Calu3 (cell line): ENCODE measurements around the gene JAZF1. TPM values are rescaled to one million over a fixed set of nuclear protein-coding genes. Genes with fewer than 3 reads are reported as not detected.

Experiments used
- BruUV-seq: library from RNA; stranded (reverse); fragments of 400-500 nt; replicated peaks from 2 replicates; lab custom pipeline; 2021; lab: Mats Ljungman, UMichigan
- CTCF ChIA-PET: fragments of 300-600 bp; sonication (Branson Sonifier 250); formaldehyde crosslinking; loops from one replicate; lab custom pipeline; 2022; ENCODE audit warnings: antibody characterized with exemption; lab: Charles Lee
- DNase-seq: peaks from one replicate; pipeline ENCODE4 v3.0.0; 2022
- H3K27ac Mint-ChIP-seq: one replicate; pipeline ENCODE4 v1.8.0; 2022; ENCODE audit warnings: mixed read lengths; ENCODE audit not compliant: unreplicated experiment
- H3K27me3 Mint-ChIP-seq: one replicate; pipeline ENCODE4 v1.8.0; 2022; ENCODE audit warnings: mixed read lengths; ENCODE audit not compliant: unreplicated experiment
- H3K36me3 Mint-ChIP-seq: one replicate; pipeline ENCODE4 v1.8.0; 2022; ENCODE audit warnings: mild to moderate bottlenecking, moderate library complexity, mixed read lengths; ENCODE audit not compliant: insufficient read depth, unreplicated experiment
- H3K4me1 Mint-ChIP-seq: one replicate; pipeline ENCODE4 v1.8.0; 2022; ENCODE audit warnings: mild to moderate bottlenecking, low read depth, mixed read lengths; ENCODE audit not compliant: unreplicated experiment
- H3K4me3 Mint-ChIP-seq: one replicate; pipeline ENCODE4 v1.8.0; 2022; ENCODE audit warnings: mild to moderate bottlenecking, low read depth, moderate library complexity, mixed read lengths; ENCODE audit not compliant: unreplicated experiment
- H3K9me3 Mint-ChIP-seq: one replicate; pipeline ENCODE4 v1.8.0; 2022; ENCODE audit warnings: low read depth, mixed read lengths; ENCODE audit not compliant: unreplicated experiment
- intact Hi-C: fragments of 100-400 bp; cut with micrococcal nuclease; formaldehyde crosslinking; loops from one replicate; pipeline ENCODE4 v1.10.0; 2022; ENCODE audit not compliant: unreplicated experiment
- total RNA-seq: library from RNA; stranded (reverse); gene quantifications from 2 replicates; pipeline ENCODE4 v1.2.3, GENCODE V29; 2022
- TF ChIP-seq, protein P1 (sequence below): fragments of 200-600 bp; IDR thresholded peaks from one replicate; pipeline ENCODE4 v1.8.0; 2022; ENCODE audit warnings: antibody characterized with exemption; ENCODE audit not compliant: unreplicated experiment

JAZF1 gene
- total RNA-seq, 1 experiment from 2014 or later, result 10.7 TPM

DNA sequence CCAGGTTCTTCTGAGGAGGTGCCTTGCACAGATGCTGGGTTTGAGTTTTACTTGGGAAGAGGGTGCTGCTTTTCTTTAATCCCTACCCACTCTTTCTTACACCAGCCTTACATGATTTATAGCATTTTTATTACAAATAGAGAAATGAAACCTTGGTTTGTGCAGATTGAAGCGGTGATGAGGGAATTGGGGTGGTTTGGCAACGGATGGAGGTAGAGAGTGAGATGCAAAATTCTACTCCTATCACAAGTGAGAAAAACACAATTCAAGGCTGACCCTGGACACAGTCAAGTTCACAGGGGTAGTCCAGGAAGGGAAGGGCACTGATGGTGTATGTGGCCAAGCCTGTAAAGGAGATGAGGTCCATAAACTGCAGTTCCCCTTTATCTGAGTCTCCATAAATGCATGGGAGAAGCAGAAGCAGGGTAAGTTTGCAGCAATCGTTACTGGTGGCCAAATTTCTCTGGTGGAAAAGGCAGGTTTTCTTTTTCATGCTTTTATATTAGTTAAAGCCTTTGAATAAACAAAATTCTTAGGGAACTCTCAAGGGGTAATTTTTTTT is 214.3 kb downstream of the JAZF1 start:
- Mint-ChIP-seq H3K4me3 (no peak overlapping the region), H3K36me3 (no peaks in the 10 kb centered on the region), H3K9me3 (no peaks in the 10 kb centered on the region), H3K4me1 (peaks cover 6% of the 10 kb centered on the region), H3K27me3 (no peaks in the 10 kb centered on the region), H3K27ac (no peak overlapping the region)
- TF ChIP-seq, protein P1, sequence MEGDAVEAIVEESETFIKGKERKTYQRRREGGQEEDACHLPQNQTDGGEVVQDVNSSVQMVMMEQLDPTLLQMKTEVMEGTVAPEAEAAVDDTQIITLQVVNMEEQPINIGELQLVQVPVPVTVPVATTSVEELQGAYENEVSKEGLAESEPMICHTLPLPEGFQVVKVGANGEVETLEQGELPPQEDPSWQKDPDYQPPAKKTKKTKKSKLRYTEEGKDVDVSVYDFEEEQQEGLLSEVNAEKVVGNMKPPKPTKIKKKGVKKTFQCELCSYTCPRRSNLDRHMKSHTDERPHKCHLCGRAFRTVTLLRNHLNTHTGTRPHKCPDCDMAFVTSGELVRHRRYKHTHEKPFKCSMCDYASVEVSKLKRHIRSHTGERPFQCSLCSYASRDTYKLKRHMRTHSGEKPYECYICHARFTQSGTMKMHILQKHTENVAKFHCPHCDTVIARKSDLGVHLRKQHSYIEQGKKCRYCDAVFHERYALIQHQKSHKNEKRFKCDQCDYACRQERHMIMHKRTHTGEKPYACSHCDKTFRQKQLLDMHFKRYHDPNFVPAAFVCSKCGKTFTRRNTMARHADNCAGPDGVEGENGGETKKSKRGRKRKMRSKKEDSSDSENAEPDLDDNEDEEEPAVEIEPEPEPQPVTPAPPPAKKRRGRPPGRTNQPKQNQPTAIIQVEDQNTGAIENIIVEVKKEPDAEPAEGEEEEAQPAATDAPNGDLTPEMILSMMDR, result no peak
- intact Hi-C loops, result no loop called here
- no peak for DNase-seq
- BruUV-seq, result no TSS peak
- CTCF ChIA-PET, result no interaction called here

DNA sequence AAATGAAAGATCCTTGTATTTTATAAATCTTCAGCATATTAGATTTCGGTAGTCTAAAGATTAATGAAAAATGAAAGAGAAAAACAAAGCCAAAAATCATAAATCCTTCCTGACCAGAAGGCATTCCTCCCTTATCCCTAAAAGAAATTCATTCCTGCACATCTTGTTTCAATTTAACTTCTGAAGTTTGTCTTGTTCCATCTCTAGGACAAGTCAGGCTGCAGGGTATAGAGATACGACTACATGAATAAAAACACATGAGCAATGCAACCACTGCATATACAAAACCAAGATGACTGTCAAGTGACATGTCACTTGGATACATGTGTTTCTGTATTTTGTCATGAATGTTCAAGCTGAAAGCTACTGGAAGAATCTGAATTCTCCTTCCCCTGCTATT is 214.9 kb downstream of the JAZF1 start:
- TF ChIP-seq, protein P1, result no peak
- H3K4me1 Mint-ChIP-seq, result peaks cover 7% of the 10 kb centered on the region
- H3K4me3 Mint-ChIP-seq, result no peak overlapping the region
- H3K9me3 Mint-ChIP-seq, result no peaks in the 10 kb centered on the region
- DNase-seq, result no peak
- CTCF ChIA-PET, result no interaction called here
- H3K27ac Mint-ChIP-seq, result no peak overlapping the region
- H3K36me3 Mint-ChIP-seq, result no peaks in the 10 kb centered on the region
- no TSS peak for BruUV-seq
- no peaks in the 10 kb centered on the region for H3K27me3 Mint-ChIP-seq
- intact Hi-C loops, result no loop called here

DNA sequence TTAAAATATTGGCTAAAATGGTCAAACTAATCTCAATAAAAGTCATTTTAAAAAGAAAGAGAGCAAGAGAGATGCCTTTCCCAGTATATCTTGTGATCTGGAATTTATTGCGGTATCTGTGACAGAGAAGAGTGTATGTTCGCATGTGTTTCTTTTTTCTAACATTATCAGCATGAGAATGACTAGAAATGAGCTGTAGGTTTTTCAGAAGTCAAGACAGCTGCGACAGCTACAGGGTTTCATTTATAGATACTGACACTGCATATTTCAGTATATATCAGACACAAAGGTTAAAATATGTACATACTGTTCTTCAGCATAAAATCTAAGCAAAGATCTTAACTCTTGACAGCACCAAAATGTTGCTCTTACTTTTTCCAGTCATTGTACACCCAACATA is 215.8 kb downstream of the JAZF1 start:
- Mint-ChIP-seq H3K36me3 (no peaks in the 10 kb centered on the region), H3K27ac (no peak overlapping the region), H3K9me3 (no peaks in the 10 kb centered on the region), H3K27me3 (no peaks in the 10 kb centered on the region), H3K4me3 (no peak overlapping the region), H3K4me1 (peaks cover 7% of the 10 kb centered on the region)
- CTCF ChIA-PET, result no interaction called here
- no TSS peak for BruUV-seq
- TF ChIP-seq, protein P1, result no peak
- intact Hi-C loops, result no loop called here
- DNase-seq, result no peak

DNA sequence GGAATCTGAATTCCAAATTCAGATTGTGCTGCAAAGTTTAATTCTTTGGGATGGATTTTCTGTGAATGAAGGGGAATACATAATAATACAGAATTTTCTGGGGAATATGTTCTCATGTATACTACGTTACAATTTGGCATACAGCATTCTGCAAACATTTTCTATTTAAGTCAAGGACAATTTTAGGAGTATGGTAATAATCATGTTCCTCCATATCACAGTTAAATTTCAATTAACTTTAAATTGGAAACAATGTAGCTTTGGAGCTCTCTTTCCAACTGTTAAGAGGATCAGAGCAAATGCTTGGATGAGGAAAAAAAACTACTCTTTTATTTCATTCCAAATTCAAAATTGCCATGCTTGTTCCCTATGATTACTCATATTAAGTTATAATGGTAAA is 217.5 kb downstream of the JAZF1 start:
- CTCF ChIA-PET, result interaction anchor here (0.8 kb wide), 1 partner anchor 26 kb away, joined by 3 read pairs; no protein-coding TSS in a partner anchor
- Mint-ChIP-seq H3K4me1 (peaks cover 7% of the 10 kb centered on the region), H3K27ac (no peak overlapping the region), H3K36me3 (no peaks in the 10 kb centered on the region), H3K27me3 (no peaks in the 10 kb centered on the region), H3K9me3 (no peaks in the 10 kb centered on the region), H3K4me3 (no peak overlapping the region)
- TF ChIP-seq, protein P1, result no peak
- intact Hi-C loops, result no loop called here
- no TSS peak for BruUV-seq
- no peak for DNase-seq
